8988T (cell line): ENCODE measurements around the gene ZNF177.
"Not testable (repeated sequence)": the region's sequence is repeated elsewhere in the genome, so short reads cannot be mapped to it uniquely, and the experiment has no call there.

ENCODE experiments used
- DNase-seq: peaks from one replicate; pipeline ENCODE4 v3.0.0; 2011

The ZNF177 gene

GRCh38 chr19:9362905-9363304, at the start of gene ZNF177:
TSS of gene ZNF177 (plus strand) at chr19:9363013. CDS start at chr19:9378312, 15,299 bp downstream.
- DNase-seq, result no peak

GRCh38 chr19:9313756-9314155, 49.1 kb upstream of the ZNF177 start:
- DNase-seq, result no peak

GRCh38 chr19:9321338-9321737, 41.5 kb upstream of the ZNF177 start:
- no peak for DNase-seq

GRCh38 chr19:9321756-9322155, 41.1 kb upstream of the ZNF177 start:
- DNase-seq, result not testable (repeated sequence)

GRCh38 chr19:9322201-9322600, 40.6 kb upstream of the ZNF177 start:
- DNase-seq, result not testable (repeated sequence)

GRCh38 chr19:9323557-9323918, 39.3 kb upstream of the ZNF177 start:
- DNase-seq, result no peak

GRCh38 chr19:9323919-9324583, 38.8 kb upstream of the ZNF177 start, which contains the start of gene ZNF559:
TSS of gene ZNF559 (plus strand) at chr19:9324179. CDS start at chr19:9338550, 14,371 bp downstream.
- peak; percentile 68 for DNase-seq

- no peak for DNase-seq
These were observed 38.2 kb upstream of the ZNF177 start for GRCh38 chr19:9324584-9324962.

GRCh38 chr19:9329999-9330398, 32.8 kb upstream of the ZNF177 start:
- no peak for DNase-seq

GRCh38 chr19:9342610-9343304, 20.1 kb upstream of the ZNF177 start:
- DNase-seq, result no peak

- no peak for DNase-seq
These were observed 17.8 kb upstream of the ZNF177 start for GRCh38 chr19:9345005-9345404.

GRCh38 chr19:9348253-9348652, 14.6 kb upstream of the ZNF177 start:
- DNase-seq, result no peak

- DNase-seq, result no peak
These were observed 14.1 kb upstream of the ZNF177 start for GRCh38 chr19:9348671-9349070.

- no peak for DNase-seq
These were observed 10.3 kb upstream of the ZNF177 start for GRCh38 chr19:9352505-9352904.

GRCh38 chr19:9353011-9353410, 9.8 kb upstream of the ZNF177 start:
- DNase-seq, result no peak

- DNase-seq, result no peak
These were observed 8.2 kb upstream of the ZNF177 start for GRCh38 chr19:9354651-9355050.

- DNase-seq, result no peak
These were observed 8.2 kb downstream of the ZNF177 start for GRCh38 chr19:9370738-9371619.

- DNase-seq, result no peak
These were observed 18.6 kb downstream of the ZNF177 start for GRCh38 chr19:9381361-9381785.

- peak; percentile 36 for DNase-seq
These were observed 44.1 kb downstream of the ZNF177 start for GRCh38 chr19:9406798-9407352.

- DNase-seq, result no peak
These were observed 45.0 kb downstream of the ZNF177 start for GRCh38 chr19:9407827-9408226.

GRCh38 chr19:9413240-9413954, 50.6 kb downstream of the ZNF177 start:
- DNase-seq, result no peak

GRCh38 chr19:9427941-9428340, 65.1 kb downstream of the ZNF177 start:
- no peak for DNase-seq

GRCh38 chr19:9430444-9430843, 67.6 kb downstream of the ZNF177 start:
- DNase-seq, result no peak
